Keratinocyte (primary cell): Measurements from ENCODE around the gene ZNF26. TPM values are rescaled to one million over a fixed set of nuclear protein-coding genes. Genes with fewer than 3 reads are reported as not detected.

Experiments
- DNase-seq: peaks from one replicate; pipeline ENCODE4 v3.0.0-alpha.2; 2011; ENCODE audit warnings: low read depth, missing footprints, low spot score
- FAIRE-seq: peaks from 2 replicates; lab custom pipeline; 2011; peaks lifted over from hg19 to GRCh38; lab: Jason Lieb, UNC
- H2AFZ ChIP-seq: 2 replicates; pipeline ENCODE4 v1.6.0; 2012; ENCODE audit warnings: low read length, control low read depth, inconsistent platforms; ENCODE audit not compliant: control insufficient read depth
- H3K27ac ChIP-seq: 2 replicates; pipeline ENCODE4 v1.5.1; 2011; ENCODE audit warnings: low read length; ENCODE audit not compliant: control insufficient read depth, insufficient read depth
- H3K27me3 ChIP-seq: 3 replicates; pipeline ENCODE4 v1.6.0; 2011; ENCODE audit warnings: low read length; ENCODE audit not compliant: control insufficient read depth, insufficient read depth; ENCODE audit errors: extremely low read depth
- H3K36me3 ChIP-seq, 2 experiments: 2 replicates in 1 of 2; 3 replicates in 1 of 2; pipeline ENCODE4 v1.5.1; 2011; ENCODE audit warnings: low read length in 2 of 2, mild to moderate bottlenecking in 1 of 2; ENCODE audit not compliant: control insufficient read depth in 2 of 2, insufficient read depth in 2 of 2; ENCODE audit errors: extremely low read depth in 1 of 2
- H3K4me1 ChIP-seq: 3 replicates; pipeline ENCODE4 v1.5.1; 2011; ENCODE audit warnings: low read length; ENCODE audit not compliant: control insufficient read depth, insufficient read depth; ENCODE audit errors: extremely low read depth
- H3K4me2 ChIP-seq: 3 replicates; pipeline ENCODE4 v1.6.0; 2011; ENCODE audit warnings: low read depth, low read length; ENCODE audit not compliant: control insufficient read depth, insufficient read depth; ENCODE audit errors: extremely low read depth
- H3K4me3 ChIP-seq, 3 experiments: fragments of 200-600 bp in 1 of 3; sonication (generic) in 1 of 3; 2 replicates in 2 of 3; 3 replicates in 1 of 3; pipeline ENCODE4 v1.5.1; 2011 to 2016; ENCODE audit warnings: low read length in 3 of 3, mild to moderate bottlenecking in 3 of 3, control low read depth in 2 of 3, inconsistent platforms in 1 of 3, low read depth in 1 of 3, mixed read lengths in 1 of 3, mixed run types in 1 of 3, moderate library complexity in 1 of 3; ENCODE audit not compliant: control insufficient read depth in 2 of 3, insufficient read depth in 2 of 3; ENCODE audit errors: extremely low read depth in 1 of 3
- H3K79me2 ChIP-seq: 2 replicates; pipeline ENCODE4 v1.6.0; 2012; ENCODE audit warnings: low read length; ENCODE audit not compliant: control insufficient read depth, insufficient read depth
- H3K9ac ChIP-seq: 3 replicates; pipeline ENCODE4 v1.6.0; 2011; ENCODE audit warnings: low read length; ENCODE audit not compliant: control insufficient read depth, insufficient read depth; ENCODE audit errors: extremely low read depth
- H3K9me1 ChIP-seq: 3 replicates; pipeline ENCODE4 v1.6.0; 2011; ENCODE audit warnings: low read length; ENCODE audit not compliant: control insufficient read depth, insufficient read depth; ENCODE audit errors: extremely low read depth
- H3K9me3 ChIP-seq: 2 replicates; pipeline ENCODE4 v1.5.1; 2012; ENCODE audit warnings: low read depth, low read length; ENCODE audit not compliant: control insufficient read depth
- H4K20me1 ChIP-seq: 3 replicates; pipeline ENCODE4 v1.6.0; 2011; ENCODE audit warnings: low read length; ENCODE audit not compliant: control insufficient read depth, insufficient read depth; ENCODE audit errors: extremely low read depth
- EZH2 ChIP-seq: IDR thresholded peaks from one replicate; pipeline ENCODE4 v1.6.1; 2012; ENCODE audit warnings: inconsistent platforms, mild to moderate bottlenecking, low read length, moderate library complexity
- dilution Hi-C: fragments of 300-500 bp; cut with MboI; formaldehyde crosslinking; loops from one replicate; pipeline ENCODE4 v1.7.0; 2020; ENCODE audit warnings: low sequenced_read_pairs; ENCODE audit not compliant: extremely low pct_ligation_motif_present
- polyA plus RNA-seq, 5 experiments: library from polyadenylated mRNA; depleted of rRNA in 3 of 5; stranded (reverse) in 3 of 5; stranded (forward) in 1 of 5; unstranded in 1 of 5; fragments of >200 nt; gene quantifications; 1 replicate in 1 of 5; 2 replicates in 3 of 5; 3 replicates in 1 of 5; pipeline versions ENCODE4 v1.2.1 to v1.2.3, GENCODE V29; 2011 to 2012; ENCODE audit warnings: missing spikeins in 2 of 5, low read depth in 1 of 5, low replicate concordance in 1 of 5
- TF ChIP-seq, protein P1 (sequence below), 3 experiments: IDR thresholded peaks in 1 of 3; conservative IDR thresholded peaks in 1 of 3; optimal IDR thresholded peaks in 1 of 3; 2 replicates in 2 of 3; 3 replicates in 1 of 3; pipeline versions ENCODE3 to v1.5.1; 2011; ENCODE audit warnings: low read length in 3 of 3, mild to moderate bottlenecking in 3 of 3, moderate library complexity in 2 of 3, control low read depth in 1 of 3, inconsistent platforms in 1 of 3; ENCODE audit not compliant: insufficient read depth in 2 of 3; ENCODE audit errors: extremely low read depth in 1 of 3

The ZNF26 gene
- polyA plus RNA-seq, 1 donor (not counting 4 experiments of a cell fraction or from before 2014, with no cell fraction given), result 4.5 TPM

- H2AFZ ChIP-seq, result no peak overlapping the region
- TF ChIP-seq, protein P1, sequence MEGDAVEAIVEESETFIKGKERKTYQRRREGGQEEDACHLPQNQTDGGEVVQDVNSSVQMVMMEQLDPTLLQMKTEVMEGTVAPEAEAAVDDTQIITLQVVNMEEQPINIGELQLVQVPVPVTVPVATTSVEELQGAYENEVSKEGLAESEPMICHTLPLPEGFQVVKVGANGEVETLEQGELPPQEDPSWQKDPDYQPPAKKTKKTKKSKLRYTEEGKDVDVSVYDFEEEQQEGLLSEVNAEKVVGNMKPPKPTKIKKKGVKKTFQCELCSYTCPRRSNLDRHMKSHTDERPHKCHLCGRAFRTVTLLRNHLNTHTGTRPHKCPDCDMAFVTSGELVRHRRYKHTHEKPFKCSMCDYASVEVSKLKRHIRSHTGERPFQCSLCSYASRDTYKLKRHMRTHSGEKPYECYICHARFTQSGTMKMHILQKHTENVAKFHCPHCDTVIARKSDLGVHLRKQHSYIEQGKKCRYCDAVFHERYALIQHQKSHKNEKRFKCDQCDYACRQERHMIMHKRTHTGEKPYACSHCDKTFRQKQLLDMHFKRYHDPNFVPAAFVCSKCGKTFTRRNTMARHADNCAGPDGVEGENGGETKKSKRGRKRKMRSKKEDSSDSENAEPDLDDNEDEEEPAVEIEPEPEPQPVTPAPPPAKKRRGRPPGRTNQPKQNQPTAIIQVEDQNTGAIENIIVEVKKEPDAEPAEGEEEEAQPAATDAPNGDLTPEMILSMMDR (optimal IDR thresholded peaks at IDR 0.05 in 1 of 3, IDR thresholded peaks at IDR 0.05 in 1 of 3, conservative IDR thresholded peaks at IDR 0.05 in 1 of 3; ENCODE audit: extremely low read depth in 1 of 3, insufficient read depth in 2 of 3, low read length in 3 of 3), result no peak
- no peak for TF ChIP-seq EZH2
- no peak overlapping the region for H3K4me2 ChIP-seq
- no peaks in the 10 kb centered on the region for H4K20me1 ChIP-seq
- peaks cover 6% of the 10 kb centered on the region for H3K4me1 ChIP-seq
- H3K79me2 ChIP-seq, result peaks cover 55% of the 10 kb centered on the region
- no peak for DNase-seq
- no peak overlapping the region for H3K27ac ChIP-seq
- no peaks in the 10 kb centered on the region for H3K27me3 ChIP-seq
- no peak overlapping the region for H3K4me3 ChIP-seq
- FAIRE-seq, result peak; percentile 77
- H3K36me3 ChIP-seq, result peaks cover 3 to 4% of the 10 kb centered on the region in 2 experiments
- dilution Hi-C loops, result no loop called here
- peaks cover 28% of the 10 kb centered on the region for H3K9me3 ChIP-seq
- no peaks in the 10 kb centered on the region for H3K9me1 ChIP-seq
- no peak overlapping the region for H3K9ac ChIP-seq
Measured at GRCh38 chr12:132949936-132950837, 36.0 kb upstream of the ZNF26 start.

DNA sequence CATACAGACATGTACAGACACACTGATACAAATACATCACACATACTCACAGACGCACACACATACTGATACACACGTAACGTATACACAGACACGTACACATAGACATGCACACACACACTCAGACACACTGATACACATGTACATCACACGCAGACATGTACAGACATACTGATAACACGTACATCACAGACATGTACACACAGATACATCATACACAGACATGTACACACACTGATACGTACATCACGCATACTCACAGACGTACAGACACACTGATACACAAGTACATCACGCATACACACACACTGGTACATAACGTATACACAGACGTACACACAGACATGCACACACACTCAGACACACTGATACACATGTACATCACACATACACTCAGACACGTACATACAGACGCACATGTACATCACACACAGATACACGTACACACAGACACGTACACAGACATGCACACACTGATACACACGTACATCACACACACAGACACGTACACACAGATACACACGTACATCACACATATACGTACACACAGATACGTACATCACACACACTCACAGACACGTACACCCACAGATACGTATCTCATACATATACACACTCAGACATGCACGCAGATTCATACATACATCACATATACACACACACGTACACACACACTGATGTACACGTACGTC lies 35.2 kb upstream of the ZNF26 start:
- Histone ChIP-seq H3K79me2 (peaks cover 60% of the 10 kb centered on the region), H4K20me1 (no peaks in the 10 kb centered on the region), H3K27me3 (no peaks in the 10 kb centered on the region), H3K9ac (no peak overlapping the region), H3K4me1 (peaks cover 7% of the 10 kb centered on the region), H3K9me1 (no peaks in the 10 kb centered on the region), H3K27ac (no peak overlapping the region), H3K4me2 (no peak overlapping the region), H3K9me3 (peaks cover 28% of the 10 kb centered on the region), H3K4me3 (no peak overlapping the region), H2AFZ (no peak overlapping the region), H3K36me3 (peaks cover 1 to 4% of the 10 kb centered on the region in 2 experiments)
- dilution Hi-C loops, result no loop called here
- no peak for DNase-seq
- no peak for TF ChIP-seq EZH2
- TF ChIP-seq, protein P1 (optimal IDR thresholded peaks at IDR 0.05 in 1 of 3, IDR thresholded peaks at IDR 0.05 in 1 of 3, conservative IDR thresholded peaks at IDR 0.05 in 1 of 3; ENCODE audit: extremely low read depth in 1 of 3, insufficient read depth in 2 of 3, low read length in 3 of 3), result no peak
- FAIRE-seq, result peak; percentile 77
